Measurements from ENCODE around the gene HTR6. TPM values are rescaled to one million over a fixed set of nuclear protein-coding genes. Genes with fewer than 3 reads are reported as not detected.

Gene HTR6
- total RNA-seq, 1 experiment from 2014 or later, result not detected

DNA sequence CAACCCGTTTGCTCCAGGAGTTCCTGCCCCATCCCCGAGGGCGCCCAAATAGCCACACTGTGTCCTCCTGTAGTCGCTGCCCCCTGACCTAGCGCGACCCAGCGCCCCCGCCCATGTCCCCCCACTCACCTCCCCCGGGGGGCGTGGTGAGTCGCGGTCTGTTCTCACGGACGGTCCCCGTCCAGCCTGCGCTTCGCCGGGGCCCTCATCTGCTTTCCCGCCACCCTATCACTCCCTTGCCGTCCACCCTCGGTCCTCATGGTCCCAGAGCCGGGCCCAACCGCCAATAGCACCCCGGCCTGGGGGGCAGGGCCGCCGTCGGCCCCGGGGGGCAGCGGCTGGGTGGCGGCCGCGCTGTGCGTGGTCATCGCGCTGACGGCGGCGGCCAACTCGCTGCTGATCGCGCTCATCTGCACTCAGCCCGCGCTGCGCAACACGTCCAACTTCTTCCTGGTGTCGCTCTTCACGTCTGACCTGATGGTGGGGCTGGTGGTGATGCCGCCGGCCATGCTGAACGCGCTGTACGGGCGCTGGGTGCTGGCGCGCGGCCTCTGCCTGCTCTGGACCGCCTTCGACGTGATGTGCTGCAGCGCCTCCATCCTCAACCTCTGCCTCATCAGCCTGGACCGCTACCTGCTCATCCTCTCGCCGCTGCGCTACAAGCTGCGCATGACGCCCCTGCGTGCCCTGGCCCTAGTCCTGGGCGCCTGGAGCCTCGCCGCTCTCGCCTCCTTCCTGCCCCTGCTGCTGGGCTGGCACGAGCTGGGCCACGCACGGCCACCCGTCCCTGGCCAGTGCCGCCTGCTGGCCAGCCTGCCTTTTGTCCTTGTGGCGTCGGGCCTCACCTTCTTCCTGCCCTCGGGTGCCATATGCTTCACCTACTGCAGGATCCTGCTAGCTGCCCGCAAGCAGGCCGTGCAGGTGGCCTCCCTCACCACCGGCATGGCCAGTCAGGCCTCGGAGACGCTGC, 1.1 kb downstream of the HTR6 start:
- DNase-seq, result no peak
- no peak overlapping the region for H3K4me3 ChIP-seq
- 0 out of 2 replicates have a peak, but pooled peaks cover 2% of the 10 kb centered on the region for H3K27me3 ChIP-seq
- no peaks in the 10 kb centered on the region for H3K9me3 ChIP-seq
- no peaks in the 10 kb centered on the region for H3K36me3 ChIP-seq

DNA sequence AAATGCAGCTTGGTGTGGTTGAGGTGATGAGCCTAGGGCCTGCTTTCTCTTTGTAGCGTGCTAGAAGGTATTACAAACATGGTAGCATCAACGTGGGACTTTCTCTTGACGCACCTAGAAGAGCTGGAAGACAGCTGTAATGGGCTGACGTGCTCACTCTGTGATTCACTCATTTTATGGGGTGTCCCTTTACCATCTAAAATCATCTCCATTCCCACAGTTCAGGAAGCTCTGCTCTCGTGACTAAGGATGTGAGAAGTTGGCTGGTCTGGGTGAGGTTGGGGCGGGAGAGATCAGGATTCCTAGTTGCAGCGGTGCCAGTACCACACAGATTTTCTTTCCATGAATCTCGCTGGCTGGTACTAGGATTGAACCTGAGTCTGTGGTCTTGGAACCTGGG, 4.2 kb downstream of the HTR6 start:
- H3K36me3 ChIP-seq, result no peaks in the 10 kb centered on the region
- no peak overlapping the region for H3K4me3 ChIP-seq
- DNase-seq, result no peak
- H3K9me3 ChIP-seq, result no peaks in the 10 kb centered on the region
- 0 out of 2 replicates have a peak, but pooled peaks cover 2% of the 10 kb centered on the region for H3K27me3 ChIP-seq

DNA sequence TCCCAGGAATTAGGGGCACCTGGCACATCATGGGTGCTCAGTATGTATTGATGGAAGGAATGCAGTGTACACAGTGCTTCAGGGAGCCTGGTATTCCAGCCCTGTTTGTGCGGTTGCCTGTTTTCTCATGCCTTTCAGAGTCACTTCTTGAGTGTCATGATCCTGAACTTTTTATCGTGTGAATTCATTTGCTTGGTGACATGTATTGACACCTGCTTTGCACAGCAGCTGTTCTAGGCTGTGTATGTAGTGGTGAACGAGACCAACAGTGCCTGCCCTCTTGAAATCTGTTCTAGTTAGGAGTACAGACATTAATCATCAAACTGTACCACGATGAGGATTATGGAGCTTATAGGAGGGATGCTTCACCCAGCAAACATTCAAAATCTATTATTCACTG, 6.1 kb downstream of the HTR6 start:
- Histone ChIP-seq H3K9me3 (no peaks in the 10 kb centered on the region), H3K4me3 (no peak overlapping the region), H3K36me3 (no peaks in the 10 kb centered on the region), H3K27me3 (no peaks in the 10 kb centered on the region)
- no peak for DNase-seq

DNA sequence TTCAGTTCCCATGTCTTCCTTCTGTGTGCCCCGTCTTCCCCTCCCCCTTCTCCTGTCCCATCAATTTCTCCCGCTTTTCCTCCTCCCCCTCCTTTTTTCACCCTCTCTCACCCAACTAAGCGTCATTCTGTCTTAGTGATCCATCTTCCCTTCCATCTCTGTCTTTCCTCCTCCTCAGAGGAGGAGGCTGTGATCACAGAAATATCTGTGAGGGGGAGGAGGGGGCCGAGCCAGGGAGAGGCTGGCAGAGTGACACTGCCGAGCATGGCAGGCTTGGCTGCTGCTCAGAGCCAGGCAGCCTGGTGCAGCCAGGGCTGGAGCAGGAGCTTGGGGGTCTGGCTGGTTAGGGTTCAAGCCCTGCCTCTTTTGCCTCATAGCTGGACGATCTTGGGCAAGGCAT, 7.6 kb downstream of the HTR6 start:
- Histone ChIP-seq H3K36me3 (no peaks in the 10 kb centered on the region), H3K27me3 (no peaks in the 10 kb centered on the region), H3K9me3 (no peaks in the 10 kb centered on the region), H3K4me3 (no peak overlapping the region)
- DNase-seq, result no peak

DNA sequence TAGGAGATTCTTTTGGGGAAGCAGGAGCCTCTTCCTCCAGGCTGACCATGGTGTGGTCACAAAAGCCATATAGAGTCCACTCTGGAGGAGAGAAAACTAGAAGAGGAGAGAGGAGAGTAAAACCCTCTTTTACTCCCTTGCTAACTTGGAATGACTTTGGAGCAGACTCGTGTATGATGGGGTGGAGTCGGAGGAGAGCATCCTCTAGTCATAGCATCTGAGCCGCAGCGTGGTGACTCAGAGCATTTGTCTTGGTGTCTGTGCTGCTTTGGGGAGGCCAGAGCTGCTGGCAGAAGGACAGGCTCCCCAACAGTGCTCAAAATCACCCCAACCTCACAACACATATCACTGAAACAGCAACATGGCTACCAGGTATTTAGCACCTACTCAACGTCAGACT, 11.1 kb downstream of the HTR6 start:
- H3K27me3 ChIP-seq, result no peaks in the 10 kb centered on the region
- no peaks in the 10 kb centered on the region for H3K9me3 ChIP-seq
- no peak for DNase-seq
- no peak overlapping the region for H3K4me3 ChIP-seq
- no peaks in the 10 kb centered on the region for H3K36me3 ChIP-seq

DNA sequence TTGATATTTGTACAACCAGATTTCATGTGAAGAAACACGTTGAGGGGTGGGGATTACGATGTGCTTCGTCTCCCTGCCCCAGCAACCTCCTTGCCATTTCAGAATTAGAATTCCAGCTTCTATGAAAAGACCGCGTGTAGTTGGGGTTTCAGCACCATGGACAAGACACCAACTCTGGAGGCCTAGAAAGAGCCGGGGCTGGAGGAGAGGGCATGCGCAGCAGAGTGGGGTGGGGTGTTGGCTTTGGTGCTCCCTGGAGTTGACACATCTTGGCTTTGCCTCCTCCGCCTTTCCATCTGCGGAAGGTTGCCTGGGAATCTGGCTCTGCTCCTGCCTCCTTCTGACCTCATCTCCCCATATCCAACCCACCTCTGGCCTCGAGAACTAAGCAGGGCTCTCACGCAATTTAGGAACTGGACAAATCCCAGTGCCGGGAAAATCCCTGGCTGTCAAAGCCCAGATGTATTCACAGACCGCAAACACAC, 11.8 kb downstream of the HTR6 start:
- Histone ChIP-seq H3K27me3 (no peaks in the 10 kb centered on the region), H3K9me3 (no peaks in the 10 kb centered on the region), H3K36me3 (no peaks in the 10 kb centered on the region), H3K4me3 (no peak overlapping the region)
- peak; percentile 95 for DNase-seq

DNA sequence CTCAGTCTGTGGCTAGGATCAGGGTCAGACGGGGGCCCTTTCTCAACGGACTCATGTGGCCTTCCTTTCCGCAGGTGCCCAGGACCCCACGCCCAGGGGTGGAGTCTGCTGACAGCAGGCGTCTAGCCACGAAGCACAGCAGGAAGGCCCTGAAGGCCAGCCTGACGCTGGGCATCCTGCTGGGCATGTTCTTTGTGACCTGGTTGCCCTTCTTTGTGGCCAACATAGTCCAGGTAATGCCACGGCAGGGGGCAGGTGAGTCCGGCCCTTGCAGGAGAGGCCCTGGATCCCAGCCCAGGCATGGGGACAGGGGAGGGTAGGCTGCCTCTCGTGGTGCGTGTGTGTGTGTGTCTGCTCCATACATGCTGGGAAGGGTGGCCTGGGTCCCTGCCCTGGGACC, 13.8 kb downstream of the HTR6 start:
- no peak for DNase-seq
- no peak overlapping the region for H3K4me3 ChIP-seq

DNA sequence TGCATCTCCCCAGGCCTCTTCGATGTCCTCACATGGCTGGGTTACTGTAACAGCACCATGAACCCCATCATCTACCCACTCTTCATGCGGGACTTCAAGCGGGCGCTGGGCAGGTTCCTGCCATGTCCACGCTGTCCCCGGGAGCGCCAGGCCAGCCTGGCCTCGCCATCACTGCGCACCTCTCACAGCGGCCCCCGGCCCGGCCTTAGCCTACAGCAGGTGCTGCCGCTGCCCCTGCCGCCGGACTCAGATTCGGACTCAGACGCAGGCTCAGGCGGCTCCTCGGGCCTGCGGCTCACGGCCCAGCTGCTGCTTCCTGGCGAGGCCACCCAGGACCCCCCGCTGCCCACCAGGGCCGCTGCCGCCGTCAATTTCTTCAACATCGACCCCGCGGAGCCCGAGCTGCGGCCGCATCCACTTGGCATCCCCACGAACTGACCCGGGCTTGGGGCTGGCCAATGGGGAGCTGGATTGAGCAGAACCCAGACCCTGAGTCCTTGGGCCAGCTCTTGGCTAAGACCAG, 14.3 kb downstream of the HTR6 start:
- H3K27me3 ChIP-seq, result no peaks in the 10 kb centered on the region
- no peaks in the 10 kb centered on the region for H3K36me3 ChIP-seq
- H3K9me3 ChIP-seq, result no peaks in the 10 kb centered on the region
- no peak overlapping the region for H3K4me3 ChIP-seq
- DNase-seq, result no peak

More for the DNA sequence above, 13.8 kb downstream of the HTR6 start:
- H3K9me3 ChIP-seq, result no peaks in the 10 kb centered on the region
- H3K36me3 ChIP-seq, result no peaks in the 10 kb centered on the region
- no peaks in the 10 kb centered on the region for H3K27me3 ChIP-seq

DNA sequence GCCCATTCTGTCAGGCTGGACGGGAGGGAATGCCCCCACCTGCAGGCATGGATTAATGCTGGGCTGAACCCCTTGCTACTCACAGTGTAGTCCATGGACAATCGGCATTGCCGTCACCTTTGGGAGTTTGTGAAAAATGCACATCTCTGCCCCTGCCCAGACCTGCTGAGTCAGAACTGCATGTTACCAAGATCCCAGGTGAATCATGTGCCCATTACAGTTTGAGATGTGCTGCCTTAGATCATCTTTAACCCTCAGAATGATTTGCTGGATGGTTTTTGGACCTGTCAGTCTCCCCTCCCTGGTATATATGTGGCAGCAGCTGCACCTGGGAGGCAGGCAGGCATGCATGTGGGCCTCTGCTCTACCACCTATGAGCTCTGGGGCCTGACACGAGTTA, 15.0 kb downstream of the HTR6 start:
- DNase-seq, result no peak

DNA sequence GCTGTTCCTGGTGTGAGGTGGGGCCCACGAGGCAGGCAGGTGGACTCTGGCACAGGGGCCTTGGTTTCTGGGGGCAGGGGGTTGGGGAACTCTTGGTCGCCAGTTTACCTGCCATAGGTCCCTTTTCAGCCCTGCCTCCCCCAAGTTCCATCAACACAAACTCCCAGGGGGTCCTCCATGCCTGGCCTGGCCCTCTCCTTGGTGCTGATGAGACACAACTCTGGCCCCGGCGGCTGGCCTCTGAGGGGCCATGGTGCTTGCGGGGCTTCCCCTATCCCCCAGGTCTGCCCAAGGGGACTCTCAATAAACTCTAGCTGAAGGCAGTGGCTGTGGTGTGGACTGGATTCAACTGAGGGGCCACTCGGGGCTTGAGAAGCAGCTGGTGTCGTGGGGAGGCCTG, 16.0 kb downstream of the HTR6 start:
- Histone ChIP-seq H3K27me3 (no peaks in the 10 kb centered on the region), H3K4me3 (no peak overlapping the region), H3K9me3 (no peaks in the 10 kb centered on the region), H3K36me3 (no peaks in the 10 kb centered on the region)
- DNase-seq, result no peak

More for the DNA sequence above, 15.0 kb downstream of the HTR6 start:
- Histone ChIP-seq H3K36me3 (no peaks in the 10 kb centered on the region), H3K9me3 (no peaks in the 10 kb centered on the region), H3K4me3 (no peak overlapping the region), H3K27me3 (no peaks in the 10 kb centered on the region)

DNA sequence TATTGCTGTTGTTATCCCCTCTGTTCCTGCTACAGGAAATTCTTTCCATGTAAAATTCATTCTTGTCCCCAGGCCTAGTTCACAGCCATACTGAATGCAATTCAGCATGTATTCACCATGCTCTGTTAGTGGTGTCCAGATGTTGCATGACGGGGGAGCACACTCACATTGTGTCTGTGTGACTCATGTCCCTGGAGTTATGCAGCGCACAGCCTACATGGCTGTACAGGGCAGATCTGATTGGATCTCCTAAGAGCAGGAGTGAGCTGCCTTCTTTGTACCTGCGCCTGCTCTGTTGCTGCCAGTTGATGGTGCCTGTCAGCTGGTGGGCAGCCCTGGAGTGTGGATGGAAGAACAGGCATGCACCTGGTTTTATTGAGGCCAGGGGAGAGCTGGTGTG, 17.6 kb downstream of the HTR6 start:
- DNase-seq, result no peak
- no peaks in the 10 kb centered on the region for H3K9me3 ChIP-seq
- no peaks in the 10 kb centered on the region for H3K27me3 ChIP-seq
- no peak overlapping the region for H3K4me3 ChIP-seq
- no peaks in the 10 kb centered on the region for H3K36me3 ChIP-seq

DNA sequence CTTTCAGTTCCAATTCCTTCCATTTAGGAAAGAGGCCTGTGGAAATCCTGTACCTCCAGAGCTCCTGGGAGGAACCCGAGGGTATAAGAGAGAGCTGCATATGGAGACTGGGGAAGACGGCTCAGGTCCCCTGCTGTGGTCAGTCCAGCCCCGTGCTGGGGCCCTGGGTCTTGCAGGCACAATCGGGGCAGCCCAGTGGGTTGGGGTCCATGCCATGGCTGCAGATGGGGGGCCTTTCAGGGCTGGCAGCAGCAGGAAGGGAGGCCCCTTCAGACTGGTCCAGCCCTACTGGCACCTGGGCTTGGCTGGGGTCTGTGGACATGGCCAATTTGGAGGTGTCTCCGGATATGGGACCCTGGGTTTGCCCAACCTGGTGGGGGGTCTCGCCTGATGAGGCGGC, 18.2 kb downstream of the HTR6 start:
- Histone ChIP-seq H3K9me3 (no peaks in the 10 kb centered on the region), H3K27me3 (no peaks in the 10 kb centered on the region), H3K36me3 (no peaks in the 10 kb centered on the region), H3K4me3 (no peak overlapping the region)
- no peak for DNase-seq

DNA sequence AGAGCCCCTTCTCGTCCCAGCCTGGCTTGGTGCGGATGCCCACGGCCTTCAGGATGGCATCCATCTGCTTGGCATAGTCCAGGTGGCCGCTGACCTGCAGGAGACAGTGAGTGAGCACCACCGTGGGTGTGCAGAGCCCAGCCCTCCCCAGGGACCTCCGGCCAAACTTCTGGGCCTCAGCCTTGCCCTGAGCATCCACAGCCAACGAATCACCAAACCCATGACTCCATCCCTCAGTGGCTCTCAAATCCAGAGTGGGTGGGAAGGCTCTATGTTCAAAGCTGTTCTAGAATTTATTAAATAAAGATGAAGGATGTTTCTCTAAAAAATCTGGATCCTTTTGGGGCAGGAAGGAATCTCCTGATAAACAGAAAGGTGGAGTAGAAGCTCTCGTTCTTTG, 18.7 kb downstream of the HTR6 start:
- no peak for DNase-seq
- H3K4me3 ChIP-seq, result no peak overlapping the region
- H3K36me3 ChIP-seq, result no peaks in the 10 kb centered on the region
- H3K27me3 ChIP-seq, result no peaks in the 10 kb centered on the region
- no peaks in the 10 kb centered on the region for H3K9me3 ChIP-seq

DNA sequence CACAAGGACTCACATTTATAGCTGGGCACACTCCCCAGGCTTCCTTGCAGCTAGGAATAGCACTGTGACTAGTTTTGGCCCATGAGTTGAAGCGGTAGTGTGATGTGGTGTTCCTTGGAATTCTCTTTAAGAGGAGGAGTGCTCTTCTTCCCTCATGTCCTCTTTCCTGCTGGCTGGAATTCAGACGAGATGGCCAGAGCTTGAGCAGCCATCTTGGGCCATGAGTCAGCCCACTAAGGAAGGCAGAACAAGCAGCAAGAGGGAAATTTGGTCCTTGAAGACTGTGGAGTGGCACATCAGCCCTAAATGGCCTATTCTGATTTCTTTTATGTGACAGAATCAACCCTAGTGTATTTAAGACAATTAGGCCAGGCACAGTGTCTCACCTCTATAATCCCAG, 20.0 kb downstream of the HTR6 start:
- H3K9me3 ChIP-seq, result no peaks in the 10 kb centered on the region
- no peaks in the 10 kb centered on the region for H3K27me3 ChIP-seq
- no peak overlapping the region for H3K4me3 ChIP-seq
- no peaks in the 10 kb centered on the region for H3K36me3 ChIP-seq
- DNase-seq, result peak; percentile 25

DNA sequence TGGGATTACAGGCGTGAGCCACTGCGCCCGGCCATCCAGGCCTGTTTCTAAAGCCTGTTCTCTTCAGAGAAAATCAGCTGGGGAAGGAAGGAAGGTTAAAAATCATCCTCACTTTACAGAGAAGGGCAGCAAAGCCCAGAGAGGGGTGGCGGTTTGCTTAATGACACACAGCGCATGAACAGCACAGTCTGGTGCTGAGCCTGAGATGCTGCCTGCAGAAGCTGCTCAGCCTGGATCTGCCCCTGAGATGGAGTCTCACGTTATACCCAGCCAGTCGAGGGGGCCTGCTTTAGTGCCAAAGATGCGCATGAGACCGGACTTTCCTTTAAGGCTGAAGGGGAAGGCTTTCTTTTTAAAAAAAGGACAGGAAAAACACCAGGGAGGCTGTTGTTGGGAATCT, 21.3 kb downstream of the HTR6 start:
- Histone ChIP-seq H3K36me3 (no peaks in the 10 kb centered on the region), H3K27me3 (no peaks in the 10 kb centered on the region), H3K9me3 (no peaks in the 10 kb centered on the region), H3K4me3 (no peak overlapping the region)
- DNase-seq, result no peak

DNA sequence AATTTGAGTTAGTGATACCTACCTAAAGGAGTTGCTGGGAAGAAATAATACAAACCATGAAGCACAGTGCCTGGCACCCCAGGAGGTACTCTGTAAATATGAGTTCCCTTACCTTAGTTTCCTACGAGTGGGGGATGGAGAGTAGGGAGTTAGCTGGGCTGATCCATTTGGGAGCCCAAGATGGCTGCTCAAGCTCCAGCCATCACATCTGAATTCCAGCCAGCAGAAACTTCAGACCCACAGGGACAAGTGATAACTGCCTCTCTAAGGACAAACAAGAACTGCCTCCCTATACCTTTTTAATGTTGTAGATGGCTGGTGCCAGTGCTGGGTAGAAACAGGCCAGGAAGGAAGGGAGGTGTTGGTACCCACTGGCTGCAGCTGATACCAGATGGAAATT, 22.7 kb downstream of the HTR6 start:
- Histone ChIP-seq H3K9me3 (no peaks in the 10 kb centered on the region), H3K36me3 (no peaks in the 10 kb centered on the region), H3K4me3 (no peak overlapping the region), H3K27me3 (no peaks in the 10 kb centered on the region)
- no peak for DNase-seq

DNA sequence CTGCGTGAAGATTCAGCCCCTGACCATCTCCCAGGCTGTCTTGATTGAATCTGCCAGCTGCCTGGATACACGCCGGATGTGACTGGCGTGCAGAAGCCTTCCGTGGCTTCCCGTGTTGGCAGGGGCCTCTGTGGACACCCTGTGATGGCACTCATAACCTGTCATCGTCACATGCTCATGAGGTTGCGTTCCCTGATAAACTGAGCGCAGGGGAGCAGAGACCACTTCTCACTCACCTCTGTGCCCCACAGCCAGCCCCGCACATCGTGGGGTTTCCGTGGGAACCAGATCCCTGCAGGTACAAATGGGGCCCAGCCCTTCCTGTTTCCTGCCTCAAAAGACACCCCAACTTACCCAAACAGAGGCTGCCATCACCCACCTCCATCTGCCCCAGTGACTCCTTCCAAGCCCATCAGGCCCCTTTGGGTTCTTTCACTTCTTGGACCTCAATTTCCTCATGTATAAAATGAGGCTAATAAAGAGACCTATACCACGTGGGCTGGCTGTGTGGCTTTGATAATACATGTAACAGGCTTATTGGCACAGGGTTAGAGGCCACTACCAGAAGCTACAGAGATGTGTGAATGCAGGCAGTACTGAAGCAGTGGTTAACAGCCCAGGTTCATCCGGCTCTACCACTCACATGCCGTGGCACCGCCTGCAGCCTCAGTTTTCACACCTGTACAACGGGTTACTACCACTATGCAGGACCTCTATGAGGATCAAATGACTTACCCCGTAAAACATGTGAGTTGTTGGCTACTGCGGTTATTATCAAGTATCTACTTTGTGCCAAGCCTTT, 23.6 kb downstream of the HTR6 start:
- no peak for DNase-seq
- no peaks in the 10 kb centered on the region for H3K9me3 ChIP-seq
- H3K27me3 ChIP-seq, result no peaks in the 10 kb centered on the region
- H3K4me3 ChIP-seq, result no peak overlapping the region
- H3K36me3 ChIP-seq, result no peaks in the 10 kb centered on the region
